Fibroblast of skin of left quadriceps (primary cell): ENCODE data around the gene HMX2.

Source experiments
- DNase-seq, 2 experiments: peaks; one replicate each; pipeline ENCODE4 v3.0.0-alpha.2; 2013; ENCODE audit warnings: low read depth in 2 of 2

Gene HMX2

GRCh38 chr10:123191886-123192285 lies 44.0 kb downstream of the HMX2 start:
- no peak for DNase-seq

GRCh38 chr10:123194056-123194455 lies 46.1 kb downstream of the HMX2 start:
- no peak for DNase-seq
